Activated T-helper 1 cell treated with anti-CD3 and anti-CD28 coated beads, Interleukin-2, amount 50 U/mL, for 16 hours (primary cell): ENCODE results near the gene PCDHB13.

Source experiments
- DNase-seq, 2 donors: peaks; one replicate each; pipeline ENCODE4 v3.0.0-alpha.2; 2020; ENCODE audit warnings: low read depth in 1 of 2, low spot score in 1 of 2

Gene PCDHB13

GRCh38 chr5:141260458-141261237, 46.9 kb downstream of the PCDHB13 start:
- no peak for DNase-seq

- DNase-seq: no peak
Observed at GRCh38 chr5:141261238-141261546, 47.5 kb downstream of the PCDHB13 start.
